ENCODE data around the gene CKS1B.
"Not testable (repeated sequence)": the region's sequence is repeated elsewhere in the genome, so short reads cannot be mapped to it uniquely, and the experiment has no call there.

Gene CKS1B

DNA sequence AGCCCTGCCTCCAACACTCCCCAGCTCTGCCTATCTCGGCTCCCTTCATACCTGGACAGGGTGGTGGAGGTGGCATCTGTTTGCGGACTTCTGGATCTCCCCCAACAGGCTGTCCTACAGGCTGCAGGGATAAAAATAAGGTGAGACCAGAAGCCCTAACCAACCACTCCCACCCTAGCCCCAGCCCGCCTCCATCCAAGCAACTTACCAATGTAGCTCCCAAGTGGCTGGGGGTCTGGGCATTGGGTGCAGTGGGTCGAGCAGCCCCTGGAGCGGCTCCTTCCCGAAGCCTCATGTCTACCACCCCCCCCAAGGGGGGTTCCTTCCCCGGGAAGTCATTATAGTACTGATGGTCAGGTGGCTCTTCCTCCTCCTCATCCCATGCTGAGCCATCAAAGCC is 8.4 kb upstream of the CKS1B start:
- no peak for DNase-seq

DNA sequence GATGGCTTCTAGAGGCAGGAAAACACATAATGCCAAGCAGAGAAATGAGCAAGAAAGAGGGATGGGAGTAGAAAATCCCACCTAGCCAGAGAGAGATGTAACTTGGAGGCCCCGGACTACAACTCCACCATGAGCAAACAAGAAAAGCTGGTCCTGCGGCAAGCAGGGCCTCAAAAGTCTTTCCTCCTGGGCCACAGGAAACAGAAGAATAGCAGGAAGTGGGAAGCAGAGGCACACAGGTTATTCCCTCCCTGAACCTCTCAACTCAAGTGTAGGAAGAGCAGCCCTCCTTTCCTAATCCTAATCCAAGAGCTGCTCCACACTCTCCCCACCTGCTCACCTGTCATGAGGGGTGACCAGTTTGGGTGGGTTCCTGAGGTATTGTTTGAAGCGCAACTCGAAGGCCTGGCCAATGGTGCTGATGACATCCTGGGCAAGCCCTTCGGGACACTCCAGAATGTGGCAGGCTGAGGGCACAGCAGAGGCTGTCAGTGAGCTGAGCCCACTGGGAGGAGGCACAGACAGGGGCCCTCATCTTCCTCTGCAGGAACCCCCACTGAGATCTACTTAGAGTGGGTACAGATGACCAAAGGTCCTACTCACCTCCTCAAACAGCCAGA is 7.0 kb upstream of the CKS1B start:
- DNase-seq = no peak

DNA sequence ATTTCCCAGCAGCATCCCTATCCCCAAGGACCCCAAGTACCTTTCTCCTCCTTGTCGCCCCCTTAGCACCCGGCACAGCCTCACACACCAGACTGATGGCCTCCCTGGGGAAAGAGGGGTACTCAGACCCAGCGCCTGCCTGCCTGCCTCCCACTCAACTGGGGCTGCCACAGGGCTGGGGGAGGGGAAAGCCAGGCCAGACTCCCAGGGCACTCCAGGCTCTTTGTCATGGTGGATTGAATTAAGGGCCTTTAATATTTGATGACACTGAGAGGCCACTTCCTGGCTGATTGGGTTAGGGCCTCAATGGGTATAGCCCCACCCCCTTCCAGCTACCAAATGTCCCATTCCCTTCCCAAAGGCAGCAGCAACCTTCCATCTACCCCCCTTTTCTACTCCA is 5.8 kb upstream of the CKS1B start:
- no peak for DNase-seq

DNA sequence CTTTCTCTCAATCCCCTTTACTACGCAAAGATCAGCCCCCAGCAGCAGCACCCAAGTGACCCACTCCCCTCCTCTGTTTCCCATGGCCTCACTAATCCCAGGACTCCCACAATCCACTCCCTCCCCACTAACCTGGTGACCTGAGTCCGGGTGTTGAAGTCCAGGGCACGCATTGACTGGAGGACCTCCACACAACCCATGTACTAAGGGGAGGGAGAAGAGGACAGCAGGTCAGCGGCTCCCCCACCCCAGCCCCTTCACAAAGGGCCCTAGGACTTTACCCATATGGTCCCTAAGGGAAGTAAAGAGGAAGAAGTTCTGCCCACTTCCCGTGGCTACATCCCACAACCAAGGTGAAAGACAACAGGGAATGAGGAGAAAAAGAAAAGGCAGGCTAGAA is 5.2 kb upstream of the CKS1B start:
- DNase-seq = no peak

DNA sequence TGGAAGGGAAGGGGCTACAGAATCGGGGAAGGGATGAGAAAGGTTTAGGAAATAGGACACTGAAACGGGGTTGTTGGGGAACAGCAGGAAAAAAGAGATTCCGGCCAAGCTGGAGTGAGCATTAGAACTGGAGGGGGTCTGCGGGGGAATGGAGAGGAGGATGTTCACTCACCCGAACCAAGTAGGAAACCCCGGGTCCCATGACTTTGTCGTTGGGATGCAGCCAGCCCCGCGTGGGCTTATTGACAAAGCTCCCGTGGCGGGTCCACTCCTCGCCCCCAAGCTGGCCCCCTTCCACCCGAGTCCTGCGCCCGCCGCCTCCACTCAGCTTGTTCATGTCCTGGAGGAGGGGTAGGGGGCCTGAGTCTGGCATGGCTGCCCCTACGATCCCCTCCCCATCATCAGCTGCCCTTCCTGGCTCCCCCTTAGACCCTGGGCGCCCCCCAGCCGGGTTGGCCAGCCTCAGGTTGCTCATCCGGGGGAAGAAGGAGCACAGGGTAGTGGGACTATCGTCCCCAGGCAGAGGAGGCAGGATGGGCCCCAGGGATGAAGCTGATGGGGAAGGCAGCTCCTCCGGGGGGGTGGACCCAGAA is 4.5 kb upstream of the CKS1B start:
- no peak for DNase-seq

DNA sequence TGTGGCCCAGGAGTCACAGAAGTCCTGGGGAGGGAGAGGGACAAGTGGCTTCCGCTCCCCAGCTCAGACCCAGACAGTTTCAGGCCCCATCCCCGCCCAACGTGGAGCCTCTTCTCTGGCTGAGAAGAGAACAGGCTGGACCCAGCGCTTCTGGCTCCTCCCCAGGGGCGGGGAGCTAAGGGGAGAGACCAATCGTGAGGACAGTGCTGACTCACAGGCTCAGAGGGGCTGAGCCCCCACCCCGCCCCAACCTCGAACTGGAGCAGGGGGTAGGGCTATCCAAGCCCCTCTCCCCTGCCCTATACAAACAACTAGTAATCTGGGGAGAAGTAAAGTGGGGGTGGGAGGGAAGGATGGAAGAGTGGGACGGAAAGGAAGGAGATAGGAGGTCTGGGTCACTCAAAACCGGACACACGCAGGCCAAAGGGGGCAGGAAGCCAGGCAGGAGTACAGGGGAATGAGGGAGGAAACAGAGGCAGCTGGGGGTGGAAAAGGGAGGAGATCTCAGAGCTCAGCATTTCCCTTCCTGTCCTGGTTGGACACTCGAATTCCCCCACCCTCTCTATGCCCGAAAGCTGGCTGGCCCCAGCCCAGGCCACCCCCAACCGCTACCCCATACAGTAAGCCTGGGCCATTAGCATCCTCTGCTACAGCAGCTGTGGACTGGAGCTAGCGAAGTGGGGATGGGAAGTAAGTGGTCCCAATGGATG is 3.7 kb upstream of the CKS1B start, which contains the start of gene SHC1:
Gene SHC1 (minus strand): TSS at position 117 of the 710 bp plus-strand sequence. CDS start 221 bp downstream, outside the sequence.
- DNase-seq = peak; percentile 63

DNA sequence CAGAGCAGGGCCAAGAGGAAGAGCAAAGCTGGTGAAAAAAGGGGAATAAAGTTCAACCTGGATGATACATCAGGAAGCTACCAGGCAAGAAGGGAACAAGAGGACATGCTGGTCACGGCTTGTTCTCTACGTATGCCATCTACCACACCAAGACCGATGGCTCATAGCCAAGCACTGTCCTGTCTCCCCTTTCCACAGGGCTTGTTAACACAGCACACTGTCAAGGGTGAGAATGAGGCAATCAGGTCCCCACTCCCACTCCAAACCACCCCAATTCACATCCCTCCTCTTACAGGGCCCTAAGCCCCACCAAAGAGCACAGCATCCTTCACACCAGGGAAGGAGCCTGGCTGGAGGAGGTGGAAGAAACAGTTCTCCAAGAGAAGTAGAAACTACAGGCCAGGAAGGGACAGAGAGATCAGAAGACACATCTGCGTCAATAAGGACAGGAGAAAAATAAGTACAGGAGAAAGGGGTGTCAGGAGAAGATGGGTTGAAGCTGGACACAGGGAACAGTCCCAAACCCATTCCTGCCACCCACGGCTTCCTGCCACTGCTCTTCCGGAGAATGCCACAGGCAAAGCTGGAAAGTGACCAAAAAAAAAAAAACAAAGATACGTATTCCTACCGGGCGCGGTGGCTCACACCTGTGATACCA is 3.0 kb upstream of the CKS1B start:
- no peak for DNase-seq

DNA sequence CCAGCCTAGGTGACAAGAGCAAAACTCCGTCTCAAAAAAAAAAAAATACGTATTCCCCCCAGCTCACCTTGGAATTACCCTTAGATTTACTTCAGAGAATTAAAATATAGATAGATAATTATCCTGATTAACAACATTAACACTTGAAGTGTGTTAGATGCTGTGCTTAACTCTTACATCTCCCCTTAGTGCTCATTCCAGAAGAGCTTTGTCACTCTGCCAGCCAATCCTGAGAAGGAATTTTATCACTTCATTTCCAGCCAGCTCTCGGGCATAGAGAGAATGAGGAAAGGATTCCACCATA is 2.3 kb upstream of the CKS1B start:
- no peak for DNase-seq

DNA sequence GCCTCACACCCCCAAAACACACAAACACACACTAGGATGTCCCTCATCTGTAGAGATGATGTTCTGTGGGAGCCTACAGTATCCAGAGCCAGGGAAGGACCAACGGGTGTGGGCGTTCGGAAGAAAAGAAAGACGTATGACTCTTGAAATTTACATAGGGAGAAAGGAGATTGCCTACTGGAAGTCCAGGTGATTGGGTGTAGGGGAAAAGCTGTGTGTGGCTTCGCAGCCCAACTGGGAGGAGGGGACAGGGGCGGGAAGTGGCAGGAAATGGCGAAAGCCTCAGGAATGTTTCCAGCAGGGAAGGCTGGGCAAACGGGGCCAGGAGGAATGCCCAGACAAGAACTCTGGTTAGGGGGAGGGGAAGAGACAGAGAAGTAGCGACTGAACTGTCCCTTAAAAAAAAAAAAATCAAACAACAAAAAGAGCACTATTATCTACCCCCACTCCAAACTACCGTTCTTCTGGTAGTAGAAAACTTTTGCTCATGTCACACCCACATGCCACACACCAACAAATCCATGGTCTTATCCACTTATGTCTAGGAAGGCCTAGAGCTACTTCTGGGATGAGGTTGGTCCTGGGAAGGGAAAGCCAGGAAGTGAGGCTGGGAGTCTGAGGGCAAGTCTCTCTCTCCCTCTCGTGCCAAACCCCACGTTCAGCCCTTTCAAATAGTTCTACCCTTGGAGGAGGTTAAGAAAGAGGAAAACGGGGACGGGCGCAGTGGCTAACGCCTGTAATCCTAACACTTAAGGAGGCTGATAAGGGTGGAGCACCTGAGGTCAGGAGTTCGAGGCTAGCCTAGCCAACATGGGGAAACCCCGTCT is 1.8 kb upstream of the CKS1B start:
- no peak for DNase-seq

DNA sequence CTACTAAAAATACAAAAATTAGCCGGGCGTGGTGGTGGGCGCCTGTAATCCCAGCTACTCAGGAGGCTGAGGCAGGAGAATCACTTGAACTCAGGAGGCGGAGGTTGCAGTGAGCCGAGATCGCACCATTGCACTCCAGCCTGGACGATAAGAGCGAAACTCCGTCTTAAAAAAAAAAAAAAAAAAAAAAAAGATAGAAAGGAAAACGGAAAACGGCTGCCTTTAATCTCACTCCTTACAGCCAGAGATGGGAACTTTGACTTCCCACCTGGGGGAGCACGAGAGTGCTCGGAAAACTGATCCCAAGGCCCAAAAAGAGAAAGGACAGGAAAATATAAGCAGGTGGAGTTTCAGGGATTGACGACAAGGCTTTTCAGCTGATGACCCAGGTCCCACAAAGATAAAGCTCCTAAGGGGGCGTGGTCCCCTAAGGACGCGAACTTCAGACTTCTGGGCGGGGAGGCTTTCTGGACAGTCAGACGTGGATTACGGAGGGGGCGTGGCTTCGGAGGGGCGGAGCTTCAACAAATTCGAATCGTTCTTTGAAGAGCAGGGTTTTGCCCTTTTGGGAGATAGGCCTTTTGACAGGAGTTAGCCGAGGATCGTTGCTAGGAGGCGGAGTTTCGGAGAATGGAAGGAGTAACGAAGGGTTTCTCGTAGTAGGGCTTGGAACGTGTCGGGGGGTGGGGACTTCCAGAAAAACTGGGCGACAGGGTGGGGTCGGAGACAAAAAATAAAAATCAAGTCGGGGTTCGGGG is 958 bp upstream of the CKS1B start:
- peak; percentile 95 for DNase-seq

DNA sequence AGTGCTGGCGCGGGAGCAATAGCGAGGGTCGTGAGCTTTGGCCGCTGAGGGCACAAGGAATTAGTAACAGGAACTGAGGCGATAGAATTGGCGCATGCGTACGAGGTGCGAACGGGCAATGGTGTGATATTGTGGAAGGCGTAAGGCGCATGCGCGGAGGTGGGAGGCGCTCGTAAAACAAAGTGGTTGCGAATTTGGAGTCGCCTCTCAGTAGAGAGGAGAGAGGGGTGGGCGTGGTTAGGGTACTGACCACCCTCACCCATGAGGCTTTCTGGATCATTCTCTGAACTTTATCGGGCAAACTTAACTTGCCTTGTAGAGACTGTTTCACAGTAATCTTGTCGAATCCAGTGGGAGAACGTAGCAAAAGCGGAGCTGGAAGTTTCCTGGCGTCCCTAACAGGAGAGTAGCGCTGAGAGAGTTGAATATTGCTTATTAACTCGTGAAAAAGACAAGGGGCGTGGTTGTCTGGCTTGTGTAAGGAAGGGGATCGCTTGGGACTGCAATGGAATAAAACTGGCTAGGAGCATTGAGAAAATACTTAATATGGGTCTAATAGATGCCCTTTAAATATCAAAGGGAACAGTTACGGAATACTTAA is 427 bp downstream of the CKS1B start:
- DNase-seq = peak; percentile 95

DNA sequence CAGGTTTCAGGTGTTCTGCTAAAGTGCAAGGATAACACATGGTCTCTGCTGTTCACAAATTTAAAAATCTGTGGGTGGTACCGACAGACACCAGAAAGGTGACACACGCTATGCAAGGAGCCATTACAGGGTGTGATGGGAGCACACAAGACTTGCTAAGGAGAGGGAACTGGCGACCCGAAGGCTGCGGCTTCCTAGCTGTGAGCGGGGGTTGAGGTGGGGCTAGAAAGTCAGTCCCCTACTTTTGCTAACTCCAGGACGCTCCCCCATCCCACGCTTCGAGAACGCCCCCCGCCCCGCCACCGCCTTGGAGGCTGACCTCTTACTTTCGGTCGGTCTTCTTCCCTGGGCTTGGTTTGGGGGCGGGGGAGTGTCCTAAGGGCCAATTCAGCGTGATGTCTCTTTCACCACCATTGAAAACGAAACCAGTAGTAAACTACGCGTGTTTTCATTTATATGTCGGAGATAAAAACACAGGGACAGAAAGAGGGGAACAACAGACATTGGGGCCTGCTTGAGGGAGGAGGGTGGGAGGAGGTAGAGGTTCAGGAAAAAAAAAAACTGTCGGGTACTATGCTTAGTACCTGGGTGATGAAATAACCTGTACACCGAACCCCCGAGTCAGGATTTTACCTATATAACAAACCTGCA is 1.1 kb downstream of the CKS1B start:
- DNase-seq = no peak

DNA sequence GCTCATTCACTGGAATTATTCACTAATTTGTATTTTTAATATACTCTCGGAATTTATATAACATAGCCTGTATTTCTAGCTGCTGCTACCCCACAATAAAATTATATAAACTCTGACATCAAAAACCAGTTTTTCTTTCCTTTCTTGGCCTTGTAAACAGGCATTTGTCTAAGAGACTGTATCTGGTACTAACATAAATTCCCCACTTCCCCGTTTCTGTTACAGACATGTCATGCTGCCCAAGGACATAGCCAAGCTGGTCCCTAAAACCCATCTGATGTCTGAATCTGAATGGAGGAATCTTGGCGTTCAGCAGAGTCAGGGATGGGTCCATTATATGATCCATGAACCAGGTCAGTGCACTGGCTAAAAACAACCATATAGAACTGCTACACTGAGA is 3.3 kb downstream of the CKS1B start:
- not testable (repeated sequence) for DNase-seq

DNA sequence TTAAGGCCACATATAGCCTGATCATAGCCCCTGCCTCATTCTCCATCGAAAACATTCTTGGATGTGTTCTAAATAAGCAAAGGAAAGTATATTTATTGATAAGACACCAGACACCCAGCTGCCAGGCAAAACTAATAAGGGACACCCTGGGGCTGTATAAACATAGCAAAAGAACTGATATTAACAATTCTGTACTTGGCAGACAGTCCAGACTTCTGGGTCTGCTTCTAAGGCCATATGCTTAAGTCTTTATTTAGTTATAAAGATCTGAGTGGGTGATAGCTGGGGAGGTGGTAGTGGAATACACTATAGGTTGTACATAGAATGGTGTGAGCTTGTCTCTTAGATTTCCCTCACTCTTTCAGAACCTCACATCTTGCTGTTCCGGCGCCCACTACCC is 3.9 kb downstream of the CKS1B start:
- DNase-seq = no peak

DNA sequence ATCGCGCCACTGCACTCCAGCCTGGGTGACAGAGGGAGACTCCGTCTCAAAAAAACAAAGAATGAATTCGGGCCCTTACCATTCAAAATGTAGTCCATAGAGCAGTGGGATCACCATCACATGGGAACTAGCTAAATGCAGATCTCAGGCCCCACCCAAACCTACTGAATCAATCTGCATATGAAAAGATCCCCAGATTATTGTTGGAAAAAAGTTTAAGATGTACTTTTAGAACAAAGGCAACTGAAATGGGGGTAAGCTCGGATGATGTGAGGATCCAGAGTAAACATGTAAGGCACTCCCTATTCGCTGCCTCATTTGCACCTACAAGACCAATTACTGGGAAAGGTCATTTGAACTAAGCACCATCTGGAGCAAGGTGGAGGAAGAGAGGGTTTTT is 7.9 kb downstream of the CKS1B start:
- DNase-seq = no peak

DNA sequence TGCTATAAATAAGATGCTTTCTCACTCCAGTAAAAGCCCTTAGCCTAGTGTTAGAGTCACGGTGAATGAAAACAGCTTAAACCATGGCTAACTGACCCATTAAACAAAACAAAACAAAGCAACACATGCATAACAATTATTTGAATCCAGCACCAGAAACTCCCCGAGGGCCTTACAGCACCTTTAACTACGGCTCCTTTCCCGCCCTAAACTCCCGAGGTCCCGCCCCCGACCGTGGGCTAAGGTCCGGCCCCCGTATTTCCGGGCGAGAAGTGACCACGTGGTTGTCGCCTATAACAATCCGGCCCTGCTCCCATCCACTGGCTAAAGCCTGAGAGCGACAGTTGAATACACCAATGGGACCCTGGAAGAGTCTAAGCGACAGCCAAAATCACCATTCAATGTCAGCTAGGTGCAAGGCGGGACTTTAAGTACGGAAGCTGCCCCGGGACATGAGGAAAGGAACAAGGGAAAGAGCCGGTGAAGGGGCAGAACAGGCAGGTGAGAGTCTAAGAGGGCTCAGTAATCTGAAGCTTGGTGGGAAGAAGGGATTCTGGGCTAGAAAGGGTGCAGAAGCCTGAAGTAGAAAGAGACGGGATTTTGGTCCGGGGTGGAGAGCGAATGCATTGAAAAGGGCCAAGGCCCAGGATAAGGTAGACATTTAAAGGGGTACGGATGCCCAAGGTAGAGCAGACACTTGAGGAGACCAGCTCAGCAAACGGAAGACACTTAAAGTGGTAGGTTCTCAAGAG is 8.6 kb downstream of the CKS1B start, which contains the start of gene FLAD1:
Gene FLAD1 (plus strand): TSS at position 448 of the 752 bp plus-strand sequence. CDS start 351 bp downstream, outside the sequence.
- DNase-seq = peak; percentile 100

DNA sequence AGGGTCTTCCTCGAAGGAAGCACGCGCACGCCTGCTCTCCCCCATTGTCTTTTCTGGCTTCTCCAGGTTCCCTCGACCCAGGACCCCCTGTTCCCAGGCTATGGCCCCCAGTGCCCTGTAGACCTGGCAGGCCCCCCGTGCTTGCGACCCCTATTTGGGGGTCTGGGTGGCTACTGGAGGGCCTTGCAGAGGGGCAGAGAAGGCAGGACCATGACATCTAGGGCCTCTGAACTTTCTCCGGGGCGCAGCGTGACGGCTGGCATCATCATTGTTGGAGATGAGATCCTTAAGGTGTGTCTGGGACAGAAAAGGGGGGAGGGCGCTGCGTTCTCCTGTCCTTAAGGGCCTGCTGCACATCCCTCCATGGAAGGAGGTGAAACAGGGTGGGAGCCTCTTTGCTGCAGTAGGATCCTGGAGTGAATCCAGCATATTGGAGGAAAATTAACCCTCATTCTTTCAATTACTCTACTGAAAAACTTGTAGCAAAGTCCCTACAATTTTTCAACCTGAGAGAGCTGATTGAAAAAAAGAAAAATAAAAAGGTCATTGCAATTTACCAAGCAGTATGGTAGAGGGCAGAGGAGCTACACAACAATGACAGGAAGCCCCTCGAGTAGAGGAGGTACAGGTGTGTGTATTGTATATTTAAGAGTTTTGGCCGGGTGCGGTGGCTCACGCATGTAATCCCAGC is 9.4 kb downstream of the CKS1B start:
- DNase-seq = no peak

DNA sequence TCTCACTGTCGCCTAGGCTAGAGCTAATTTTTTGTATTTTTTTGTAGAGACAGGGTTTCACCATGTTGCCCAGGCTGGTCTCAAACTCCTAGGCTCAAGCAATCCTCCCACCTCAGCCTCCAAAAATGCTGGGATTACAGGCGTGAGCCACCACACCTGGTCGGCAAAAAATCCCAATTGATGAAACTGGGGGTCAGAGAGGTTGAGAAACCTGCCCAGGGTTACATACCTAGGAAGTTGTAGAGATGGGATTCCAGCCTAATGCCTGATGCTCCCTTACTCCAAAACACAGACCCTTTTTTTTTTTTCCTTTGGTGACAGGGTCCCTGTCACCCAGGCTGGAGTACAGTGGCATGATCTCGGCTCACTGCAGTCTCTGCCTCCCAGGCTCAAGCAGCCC is 12.3 kb downstream of the CKS1B start:
- DNase-seq = not testable (repeated sequence)

DNA sequence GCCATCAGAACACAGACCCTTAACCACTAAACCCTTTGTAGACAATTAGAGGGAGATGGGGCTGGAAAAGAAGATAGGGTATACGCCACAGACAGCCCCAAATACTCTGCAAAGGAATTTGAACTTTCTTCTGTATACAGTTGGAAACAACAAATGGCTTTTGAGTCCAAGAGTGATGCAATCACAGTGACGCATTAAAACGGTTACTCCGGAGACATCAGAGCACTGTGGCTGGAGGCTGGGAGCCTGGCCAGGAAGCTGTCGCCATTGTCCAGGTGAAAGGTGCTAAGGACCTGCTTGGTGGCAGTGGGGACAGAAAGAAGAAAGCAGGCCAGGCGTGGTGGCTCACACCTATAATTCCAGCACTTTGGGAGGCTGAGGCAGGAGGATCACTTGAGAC is 12.8 kb downstream of the CKS1B start:
- DNase-seq = no peak

All from NCI-H1048 (cell line).